Activated CD8-positive, alpha-beta memory T cell treated with anti-CD3 and anti-CD28 coated beads, Interleukin-2, amount 50 U/mL, for 1 hour (primary cell): ENCODE data around the gene PCDHGA4.
A peak's percentile ranks its signal among the peaks of the same experiment; 100 is the strongest.
"Not testable (repeated sequence)": the region's sequence is repeated elsewhere in the genome, so short reads cannot be mapped to it uniquely, and the experiment has no call there.

Source experiments
- DNase-seq: peaks from one replicate; pipeline ENCODE4 v3.0.0-alpha.2; 2020; ENCODE audit errors: extremely low read depth

The PCDHGA4 gene

GRCh38 chr5:141354900-141355469 is at the start of gene PCDHGA4:
PCDHGA4 (plus strand) TSS chr5:141355021; CDS start chr5:141355108, 87 bp downstream.
- no peak for DNase-seq

- DNase-seq: no peak
These were observed 48.2 kb upstream of the PCDHGA4 start for GRCh38 chr5:141306630-141307029.

GRCh38 chr5:141313711-141314110 is 41.1 kb upstream of the PCDHGA4 start:
- DNase-seq: no peak

- DNase-seq: not testable (repeated sequence)
These were observed 37.9 kb upstream of the PCDHGA4 start for GRCh38 chr5:141316963-141317362.

- no peak for DNase-seq
These were observed 35.6 kb upstream of the PCDHGA4 start for GRCh38 chr5:141319202-141319601.

- DNase-seq: no peak
These were observed 35.1 kb upstream of the PCDHGA4 start for GRCh38 chr5:141319699-141320098.

- DNase-seq: peak; percentile 68
These were observed 34.3 kb upstream of the PCDHGA4 start, which contains the start of gene TAF7 for GRCh38 chr5:141320225-141321169. TAF7 (minus strand) TSS chr5:141320784; CDS start chr5:141320044, 740 bp downstream.

GRCh38 chr5:141322261-141322660 is 32.6 kb upstream of the PCDHGA4 start:
- no peak for DNase-seq

GRCh38 chr5:141326088-141326854 is 28.6 kb upstream of the PCDHGA4 start:
- DNase-seq: no peak

- no peak for DNase-seq
These were observed 26.6 kb upstream of the PCDHGA4 start for GRCh38 chr5:141328231-141328630.

- no peak for DNase-seq
These were observed 24.3 kb upstream of the PCDHGA4 start, which contains the start of gene PCDHGA1 for GRCh38 chr5:141330299-141331080. PCDHGA1 (plus strand) TSS chr5:141330514.

- not testable (repeated sequence) for DNase-seq
These were observed 22.2 kb upstream of the PCDHGA4 start for GRCh38 chr5:141332571-141332970.

GRCh38 chr5:141338538-141339306 is 16.1 kb upstream of the PCDHGA4 start, which contains the start of gene PCDHGA2:
PCDHGA2 (plus strand) TSS chr5:141338760.
- no peak for DNase-seq

GRCh38 chr5:141340781-141341354 is 14.0 kb upstream of the PCDHGA4 start:
- DNase-seq: not testable (repeated sequence)

GRCh38 chr5:141342773-141343172 is 12.0 kb upstream of the PCDHGA4 start:
- DNase-seq: no peak

GRCh38 chr5:141343242-141343952 is 11.4 kb upstream of the PCDHGA4 start, which contains the start of gene PCDHGA3:
PCDHGA3 (plus strand) TSS chr5:141343829; CDS start chr5:141344034, 205 bp downstream.
- no peak for DNase-seq

GRCh38 chr5:141343953-141344463 is 10.8 kb upstream of the PCDHGA4 start:
- DNase-seq: no peak

GRCh38 chr5:141345327-141345726 is 9.5 kb upstream of the PCDHGA4 start:
- DNase-seq: no peak

GRCh38 chr5:141346017-141346416 is 8.8 kb upstream of the PCDHGA4 start:
- DNase-seq: not testable (repeated sequence)
